ENCODE measurements around the gene WNT7A.

Gene WNT7A

GRCh38 chr3:13844911-13845310 lies 35.0 kb downstream of the WNT7A start:
- no peak for DNase-seq

- DNase-seq = no peak
Observed at GRCh38 chr3:13844286-13844685, 35.6 kb downstream of the WNT7A start.

- no peak for DNase-seq
Observed at GRCh38 chr3:13843351-13843750, 36.5 kb downstream of the WNT7A start.

- DNase-seq = no peak
Observed at GRCh38 chr3:13842226-13842625, 37.6 kb downstream of the WNT7A start.

- DNase-seq = no peak
Observed at GRCh38 chr3:13841826-13842225, 38.0 kb downstream of the WNT7A start.

- DNase-seq = no peak
Observed at GRCh38 chr3:13841141-13841540, 38.7 kb downstream of the WNT7A start.

GRCh38 chr3:13840456-13840855 lies 39.4 kb downstream of the WNT7A start:
- no peak for DNase-seq

- no peak for DNase-seq
Observed at GRCh38 chr3:13839726-13840340, 40.0 kb downstream of the WNT7A start.

GRCh38 chr3:13839253-13839652 lies 40.6 kb downstream of the WNT7A start:
- DNase-seq = no peak

- no peak for DNase-seq
Observed at GRCh38 chr3:13838421-13838820, 41.5 kb downstream of the WNT7A start.

- no peak for DNase-seq
Observed at GRCh38 chr3:13837751-13838150, 42.1 kb downstream of the WNT7A start.

GRCh38 chr3:13836658-13837587 lies 42.9 kb downstream of the WNT7A start:
- DNase-seq = no peak

- no peak for DNase-seq
Observed at GRCh38 chr3:13835246-13835645, 44.6 kb downstream of the WNT7A start.

- DNase-seq = no peak
Observed at GRCh38 chr3:13834258-13835035, 45.4 kb downstream of the WNT7A start.

GRCh38 chr3:13833506-13834257 lies 46.2 kb downstream of the WNT7A start:
- no peak for DNase-seq

- no peak for DNase-seq
Observed at GRCh38 chr3:13832130-13832529, 47.7 kb downstream of the WNT7A start.

GRCh38 chr3:13831386-13831996 lies 48.4 kb downstream of the WNT7A start:
- DNase-seq = no peak

- no peak for DNase-seq
Observed at GRCh38 chr3:13829311-13829710, 50.6 kb downstream of the WNT7A start.

GRCh38 chr3:13828501-13829265 lies 51.2 kb downstream of the WNT7A start:
- DNase-seq = no peak

- no peak for DNase-seq
Observed at GRCh38 chr3:13827699-13828098, 52.2 kb downstream of the WNT7A start.

GRCh38 chr3:13827256-13827655 lies 52.6 kb downstream of the WNT7A start:
- no peak for DNase-seq

GRCh38 chr3:13826672-13827071 lies 53.2 kb downstream of the WNT7A start:
- no peak for DNase-seq
